ENCODE results near the gene ZBBX.

GRCh38 chr3:167251678-167252077 lies 128.4 kb downstream of the ZBBX start:
- TF ChIP-seq EZH2 (IDR thresholded peaks at IDR 0.05; ENCODE audit: insufficient read depth, poor library complexity, severe bottlenecking) (no peak), EZH2phosphoT487 (IDR thresholded peaks at IDR 0.05; ENCODE audit: insufficient read depth, low read depth) (no peak)

Data from GM23248 (cell line).